IMR-90 (cell line): ENCODE results near the gene CD8A. TPM values are rescaled to one million over a fixed set of nuclear protein-coding genes. Genes with fewer than 3 reads are reported as not detected.

Experiments
- polyA plus RNA-seq, 3 experiments: library from polyadenylated mRNA; depleted of rRNA; stranded (reverse); fragments of >200 nt; gene quantifications; 2 replicates each; pipeline ENCODE4 v1.2.3, GENCODE V29; 2012; ENCODE audit warnings: low replicate concordance in 1 of 3
- total RNA-seq: library from RNA; depleted of rRNA; stranded (reverse); fragments of >200 nt; gene quantifications from 2 replicates; pipeline ENCODE4 v1.2.3, GENCODE V29; 2012; rRNA removed

CD8A gene
- total and polyA plus RNA-seq, 2 of the 4 experiments (the other 2 are of a cell fraction) = not detected

Other genes with a start within 250 kb of the CD8A start
- gene CHMP3, start 227.5 kb downstream of the CD8A start, total RNA-seq = 38.4 and 81.4 TPM in 2 replicates
- 61.0 and 84.6 TPM in 2 replicates for gene CHMP3, start 227.5 kb downstream of the CD8A start, polyA plus RNA-seq (2012; rRNA removed)
- 5.6 and 10.0 TPM in 2 replicates for gene RNF103, start 167.0 kb downstream of the CD8A start, total RNA-seq
- gene RNF103, start 167.0 kb downstream of the CD8A start, polyA plus RNA-seq (2012; rRNA removed) = 5.5 and 7.2 TPM in 2 replicates
- gene RMND5A, start 70.6 kb downstream of the CD8A start, total RNA-seq = 16.0 and 17.8 TPM in 2 replicates
- 5.1 and 5.8 TPM in 2 replicates for gene RMND5A, start 70.6 kb downstream of the CD8A start, polyA plus RNA-seq (2012; rRNA removed)
- gene CD8B, start 71.0 kb upstream of the CD8A start, total RNA-seq = not detected in 2 replicates
- gene CD8B, start 71.0 kb upstream of the CD8A start, polyA plus RNA-seq (2012; rRNA removed) = not detected in 2 replicates
- gene RGPD1, start 151.2 kb upstream of the CD8A start, total RNA-seq = under 0.01 and 0.18 TPM in 2 replicates
- 0.10 and 0.27 TPM in 2 replicates for gene RGPD1, start 151.2 kb upstream of the CD8A start, polyA plus RNA-seq (2012; rRNA removed)
- 0.18 and 0.28 TPM in 2 replicates for gene PLGLB1, start 230.9 kb upstream of the CD8A start, total RNA-seq
- gene PLGLB1, start 230.9 kb upstream of the CD8A start, polyA plus RNA-seq (2012; rRNA removed) = 0.19 and 0.26 TPM in 2 replicates